K562 (cell line): ENCODE data around the gene FMNL2. TPM values are rescaled to one million over a fixed set of nuclear protein-coding genes. Genes with fewer than 3 reads are reported as not detected.

Experiments used
- ATAC-seq: fragments of 200-7000 bp; cut with Tn5 transposase; 3 replicates; pipeline ENCODE4 v1.9.1; 2020; ENCODE audit warnings: moderate library complexity
- BruUV-seq: library from RNA; stranded (reverse); fragments of 400-500 nt; replicated peaks from 2 replicates; lab custom pipeline; 2021; lab: Mats Ljungman, UMichigan
- CTCF ChIA-PET: fragments of 300-600 bp; formaldehyde crosslinking; extraction: SDS; loops from one replicate; lab custom pipeline; 2021; ENCODE audit warnings: low intra/inter-chr PET ratio; lab: Yijun Ruan, JAX
- POLR2A ChIA-PET: fragments of 300-600, 350-650 bp; sonication (Branson Sonifier 250); formaldehyde crosslinking; extraction: SDS; loops from one replicate; lab custom pipeline; 2021; ENCODE audit warnings: antibody characterized with exemption, inconsistent platforms; lab: Yijun Ruan, JAX
- DNase-seq, 4 experiments: peaks; one replicate each; pipeline versions ENCODE4 v3.0.0 to v3.0.0-alpha.2; 2011 to 2018; ENCODE audit warnings: low spot score in 3 of 4, mixed read lengths in 3 of 4; ENCODE audit errors: extremely low read depth in 1 of 4
- FAIRE-seq: peaks from 2 replicates; lab custom pipeline; 2011; peaks lifted over from hg19 to GRCh38; lab: Jason Lieb, UNC
- H2AFZ ChIP-seq: 2 replicates; pipeline ENCODE4 v1.6.0; 2011; ENCODE audit warnings: low read depth, low read length, control low read depth, inconsistent platforms
- H3K27ac ChIP-seq: fragments of 200-600 bp; 3 replicates; pipeline ENCODE4 v1.8.0; 2011; ENCODE audit warnings: low read depth, mild to moderate bottlenecking, control low read depth, inconsistent platforms, low read length, moderate library complexity, mixed read lengths; ENCODE audit errors: extremely low read depth
- H3K27me3 ChIP-seq, 2 experiments: fragments of 300-600 bp in 1 of 2; 2 replicates in 1 of 2; 3 replicates in 1 of 2; pipeline versions ENCODE4 v1.6.0 to v1.8.0; 2011; ENCODE audit warnings: inconsistent platforms in 2 of 2, low read length in 2 of 2, mild to moderate bottlenecking in 1 of 2, mixed read lengths in 1 of 2, moderate library complexity in 1 of 2; ENCODE audit not compliant: control insufficient read depth in 2 of 2, insufficient read depth in 2 of 2
- H3K36me3 ChIP-seq: fragments of 300-600 bp; 3 replicates; pipeline ENCODE4 v1.8.0; 2011; ENCODE audit warnings: mild to moderate bottlenecking, low read length, inconsistent platforms; ENCODE audit not compliant: control insufficient read depth, insufficient read depth
- H3K4me1 ChIP-seq, 2 experiments: fragments of 200-600 bp in 1 of 2; replicated peaks in 1 of 2; 2 replicates in 1 of 2; 3 replicates in 1 of 2; pipeline versions ENCODE4 v1.5.1 to v1.8.0; 2011; ENCODE audit warnings: inconsistent platforms in 2 of 2, low read length in 2 of 2, mild to moderate bottlenecking in 1 of 2, mixed read lengths in 1 of 2, moderate library complexity in 1 of 2; ENCODE audit not compliant: control insufficient read depth in 2 of 2, insufficient read depth in 2 of 2
- H3K4me2 ChIP-seq: 2 replicates; pipeline ENCODE4 v1.6.1; 2011; ENCODE audit warnings: low read length, control low read depth, inconsistent platforms, mixed read lengths; ENCODE audit not compliant: insufficient read depth
- H3K4me3 ChIP-seq: fragments of 200-600 bp; sonication (generic), shearing (Covaris generic); 2 replicates; pipeline ENCODE4 v1.5.1; 2016; ENCODE audit warnings: control low read depth, inconsistent platforms
- H3K79me2 ChIP-seq: fragments of 200-600 bp; 3 replicates; pipeline ENCODE4 v1.8.0; 2011; ENCODE audit warnings: low read length, inconsistent platforms; ENCODE audit not compliant: control insufficient read depth, insufficient read depth
- H3K9ac ChIP-seq, 2 experiments: 2 replicates each; pipeline versions ENCODE4 v1.6.0 to v1.6.1; 2011; ENCODE audit warnings: low read depth in 2 of 2, low read length in 2 of 2, control low read depth in 1 of 2, inconsistent platforms in 1 of 2, mild to moderate bottlenecking in 1 of 2, mixed read lengths in 1 of 2; ENCODE audit not compliant: insufficient read depth in 1 of 2
- H3K9me1 ChIP-seq: one replicate; pipeline ENCODE4 v1.6.0; 2011; ENCODE audit warnings: inconsistent platforms, mild to moderate bottlenecking, low read length, moderate library complexity; ENCODE audit not compliant: control insufficient read depth, insufficient read depth
- H3K9me3 ChIP-seq: replicated peaks from 2 replicates; pipeline ENCODE4 v1.5.1; 2011; ENCODE audit warnings: low read depth, low read length, inconsistent platforms; ENCODE audit not compliant: control insufficient read depth, insufficient read depth
- H4K20me1 ChIP-seq: replicated peaks from 2 replicates; pipeline ENCODE4 v1.6.1; 2011; ENCODE audit warnings: low read length, inconsistent platforms, mixed read lengths; ENCODE audit not compliant: control insufficient read depth, insufficient read depth
- ETS1 ChIP-seq: conservative IDR thresholded peaks from 2 replicates; pipeline ENCODE4 v1.6.1; 2011; ENCODE audit warnings: low read depth, mild to moderate bottlenecking, low read length; ENCODE audit not compliant: control insufficient read depth
- HEY1 ChIP-seq: fragments of 250-450 bp; sonication (Bioruptor Pico); IDR thresholded peaks from 2 replicates; pipeline ENCODE4 v1.5.0; 2020; ENCODE audit warnings: mild to moderate bottlenecking, moderate library complexity, borderline replicate concordance
- MAFK ChIP-seq: IDR thresholded peaks from 2 replicates; pipeline ENCODE4 v1.6.1; 2011; ENCODE audit warnings: low read length, improper control_type of control experiment
- MYC ChIP-seq, 2 experiments: fragments of 250-450 bp in 1 of 2; sonication (Bioruptor Pico) in 1 of 2; IDR thresholded peaks; 2 replicates each; pipeline versions ENCODE4 v1.5.1 to v1.6.1; 2012 to 2021; ENCODE audit warnings: low read depth in 2 of 2, borderline replicate concordance in 1 of 2, improper control_type of control experiment in 1 of 2, low read length in 1 of 2, mild to moderate bottlenecking in 1 of 2, moderate library complexity in 1 of 2
- NCOA2 ChIP-seq, 2 experiments: fragments of 450-650 bp; IDR thresholded peaks; 2 replicates each; pipeline ENCODE4 v1.6.1; 2018; ENCODE audit warnings: mild to moderate bottlenecking in 2 of 2, moderate library complexity in 1 of 2; ENCODE audit not compliant: partially characterized antibody in 2 of 2
- TAF15 ChIP-seq: fragments of 200-400 bp; formaldehyde crosslinking; IDR thresholded peaks from 2 replicates; pipeline ENCODE4 v1.6.1; 2017; ENCODE audit warnings: mild to moderate bottlenecking, low read depth, low read length, moderate library complexity
- ZBTB12 ChIP-seq: fragments of 250-450 bp; sonication (Bioruptor Pico); IDR thresholded peaks from 2 replicates; pipeline ENCODE4 v1.4.0; 2020
- ZEB2 ChIP-seq: fragments of 450-650 bp; IDR thresholded peaks from 2 replicates; pipeline ENCODE4 v1.6.1; 2016
- ZNF277 ChIP-seq: fragments of 250-450 bp; sonication (Bioruptor Pico); IDR thresholded peaks from 2 replicates; pipeline ENCODE4 v1.8.0; 2022; ENCODE audit warnings: inconsistent platforms, mild to moderate bottlenecking, moderate library complexity, borderline replicate concordance
- ZNF436 ChIP-seq: fragments of 250-450, 450-650 bp; sonication (Bioruptor Pico); formaldehyde crosslinking; IDR thresholded peaks from 2 replicates; pipeline ENCODE4 v1.7.0; 2020; ENCODE audit warnings: mild to moderate bottlenecking
- ZSCAN32 ChIP-seq: fragments of 450-650 bp; formaldehyde crosslinking; IDR thresholded peaks from 2 replicates; pipeline ENCODE4 v1.4.0; 2020; ENCODE audit warnings: mild to moderate bottlenecking, moderate library complexity
- in situ Hi-C: fragments of 300-500 bp; cut with MboI; formaldehyde crosslinking; loops from 4 replicates; pipeline ENCODE4 v1.15.0; 2018; ENCODE audit warnings: inconsistent platforms, mixed read lengths
- intact Hi-C: fragments of 100-400 bp; cut with micrococcal nuclease; formaldehyde crosslinking; loops from 2 replicates; pipeline ENCODE4 v1.14.2; 2022
- polyA plus RNA-seq, 8 experiments: library from polyadenylated mRNA; depleted of rRNA in 4 of 8; stranded (reverse) in 5 of 8; unstranded in 3 of 8; fragments of >200 nt; fragmentation: Nextera tagmentation in 2 of 8; fragmentation: Illumina TruSeq in 1 of 8; extraction: Ambion mirVana in 2 of 8; extraction: Trizol in 1 of 8; gene quantifications; 2 replicates each; pipeline versions ENCODE4 v1.2.1 to v1.2.3, GENCODE V29; 2011 to 2014; ENCODE audit warnings: inconsistent platforms in 1 of 8, missing spikeins in 1 of 8
- total RNA-seq, 7 experiments: library from RNA; depleted of rRNA in 6 of 7; stranded (reverse); fragments of >200 nt in 6 of 7; fragmentation: Illumina TruSeq in 2 of 7; extraction: Trizol in 2 of 7; gene quantifications; 2 replicates each; pipeline versions ENCODE4 v1.2.1 to v1.2.3, GENCODE V29; 2011 to 2021; ENCODE audit warnings: low replicate concordance in 1 of 7
- TF ChIP-seq, protein P1 (sequence below): fragments of 450-650 bp; formaldehyde crosslinking; IDR thresholded peaks from 2 replicates; pipeline ENCODE4 v1.4.0; 2020; ENCODE audit warnings: mild to moderate bottlenecking

Gene FMNL2
- total and polyA plus RNA-seq, 9 of the 15 experiments (the other 6 are each of a cell fraction or from before 2014, with no cell fraction given) = 0.15 to 0.49 (median 0.24) TPM; not detected in 1

- in situ Hi-C loops = no loop called here
- no peak overlapping the region for H3K27ac ChIP-seq
- no peaks in the 10 kb centered on the region for H3K9me3 ChIP-seq
- H3K79me2 ChIP-seq = no peaks in the 10 kb centered on the region
- ChIA-PET POLR2A (no interaction called here), CTCF (no interaction called here)
- H3K4me1 ChIP-seq = no peaks in the 10 kb centered on the region
- ATAC-seq = no peak
- H4K20me1 ChIP-seq = no peaks in the 10 kb centered on the region
- no peak overlapping the region for H2AFZ ChIP-seq
- no TSS peak for BruUV-seq
- TF ChIP-seq HEY1 (no peak), ZNF436 (CRISPR knock-in tag) (no peak), ZSCAN32 (CRISPR knock-in tag) (no peak), TAF15 (no peak), NCOA2 (IDR thresholded peaks at IDR 0.05; ENCODE audit: partially characterized antibody in 2 of 2) (no peak), ZNF277 (no peak), MYC (IDR thresholded peaks at IDR 0.05; ENCODE audit: low read depth, low read length) (no peak), MYC (CRISPR knock-in tag; IDR thresholded peaks at IDR 0.05; ENCODE audit: borderline replicate concordance, low read depth) (no peak), MAFK (no peak), ZEB2 (no peak), ETS1 (no peak), ZBTB12 (CRISPR knock-in tag) (no peak)
- TF ChIP-seq, protein P1, sequence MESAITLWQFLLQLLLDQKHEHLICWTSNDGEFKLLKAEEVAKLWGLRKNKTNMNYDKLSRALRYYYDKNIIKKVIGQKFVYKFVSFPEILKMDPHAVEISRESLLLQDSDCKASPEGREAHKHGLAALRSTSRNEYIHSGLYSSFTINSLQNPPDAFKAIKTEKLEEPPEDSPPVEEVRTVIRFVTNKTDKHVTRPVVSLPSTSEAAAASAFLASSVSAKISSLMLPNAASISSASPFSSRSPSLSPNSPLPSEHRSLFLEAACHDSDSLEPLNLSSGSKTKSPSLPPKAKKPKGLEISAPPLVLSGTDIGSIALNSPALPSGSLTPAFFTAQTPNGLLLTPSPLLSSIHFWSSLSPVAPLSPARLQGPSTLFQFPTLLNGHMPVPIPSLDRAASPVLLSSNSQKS (CRISPR knock-in tag) = no peak
- no peak overlapping the region for H3K9ac ChIP-seq
- no peaks in the 10 kb centered on the region for H3K9me1 ChIP-seq
- H3K36me3 ChIP-seq = no peaks in the 10 kb centered on the region
- intact Hi-C loops = no loop called here
- H3K27me3 ChIP-seq = no peaks in the 10 kb centered on the region
- DNase-seq = no peak
- no peak overlapping the region for H3K4me2 ChIP-seq
- no peak for FAIRE-seq
- no peak overlapping the region for H3K4me3 ChIP-seq
Measured at GRCh38 chr2:152383702-152384101, 48.7 kb downstream of the FMNL2 start.
